ENCODE data around the gene PPP1R14D.

GRCh38 chr15:40773496-40773895 lies 55.0 kb downstream of the PPP1R14D start:
- TF ChIP-seq CTCF (IDR thresholded peaks at IDR 0.05), result no peak
- TF ChIP-seq POLR2A (IDR thresholded peaks at IDR 0.05), result no peak

All from ovary (tissue), 3 donors.